ENCODE results near the gene CHGA. TPM values are rescaled to one million over a fixed set of nuclear protein-coding genes. Genes with fewer than 3 reads are reported as not detected.

The CHGA gene
- total RNA-seq, 1 experiment from 2014 or later: 8.5 TPM

- Mint-ChIP-seq H3K4me3 (no peak overlapping the region), H3K9me3 (peaks cover 11% of the 10 kb centered on the region), H3K4me1 (peaks cover 13% of the 10 kb centered on the region), H3K36me3 (no peaks in the 10 kb centered on the region), H3K27ac (no peak overlapping the region), H3K27me3 (ENCODE audit: low read depth) (peaks cover 21% of the 10 kb centered on the region)
- ChIA-PET POLR2A (no interaction called here), CTCF (interaction anchor here (0.7 kb wide), 1 partner anchor 35 kb away, joined by 3 read pairs; no protein-coding TSS in a partner anchor)
- TF ChIP-seq ATF2 (CRISPR knock-in tag; IDR thresholded peaks at IDR 0.05; ENCODE audit: borderline replicate concordance, low read depth) (no peak), OVOL2 (CRISPR knock-in tag; IDR thresholded peaks at IDR 0.05; ENCODE audit: borderline replicate concordance) (no peak), SMAD4 (CRISPR knock-in tag; IDR thresholded peaks at IDR 0.05) (no peak), ATF6 (CRISPR knock-in tag; IDR thresholded peaks at IDR 0.05) (no peak), ZNF425 (CRISPR knock-in tag; conservative IDR thresholded peaks at IDR 0.05) (no peak), ZNF532 (CRISPR knock-in tag; IDR thresholded peaks at IDR 0.05; ENCODE audit: borderline replicate concordance) (no peak), E2F4 (CRISPR knock-in tag; IDR thresholded peaks at IDR 0.05; ENCODE audit: borderline replicate concordance, low read depth) (no peak), ZNF423 (CRISPR knock-in tag; IDR thresholded peaks at IDR 0.05) (no peak), USF1 (CRISPR knock-in tag; IDR thresholded peaks at IDR 0.05) (no peak), ZNF138 (CRISPR knock-in tag; conservative IDR thresholded peaks at IDR 0.05) (no peak), MXD4 (CRISPR knock-in tag; IDR thresholded peaks at IDR 0.05; ENCODE audit: borderline replicate concordance) (no peak), PREB (CRISPR knock-in tag; IDR thresholded peaks at IDR 0.05; ENCODE audit: borderline replicate concordance) (no peak), RORB (CRISPR knock-in tag; IDR thresholded peaks at IDR 0.05) (no peak), USF2 (CRISPR knock-in tag; IDR thresholded peaks at IDR 0.05) (no peak), FOXJ3 (CRISPR knock-in tag; IDR thresholded peaks at IDR 0.05; ENCODE audit: borderline replicate concordance) (no peak)
- ATAC-seq: no peak
- no peak for DNase-seq (ENCODE audit: low spot score)
Measured at GRCh38 chr14:92897922-92898565, 24.9 kb upstream of the CHGA start.
